Fibroblast of the aortic adventitia (primary cell): ENCODE data around the gene C4A. TPM values are rescaled to one million over a fixed set of nuclear protein-coding genes. Genes with fewer than 3 reads are reported as not detected.
"Not testable (repeated sequence)": the region's sequence is repeated elsewhere in the genome, so short reads cannot be mapped to it uniquely, and the experiment has no call there.

Source experiments
- DNase-seq: peaks from one replicate; pipeline ENCODE4 v3.0.0-alpha.2; 2010; ENCODE audit warnings: low read depth
- H3K4me3 ChIP-seq: 2 replicates; pipeline ENCODE4 v1.5.1; 2011; ENCODE audit warnings: low read depth, mild to moderate bottlenecking, control low read depth, low read length, moderate library complexity
- CTCF ChIP-seq: IDR thresholded peaks from 2 replicates; pipeline ENCODE4 v1.5.1; 2011; ENCODE audit warnings: mild to moderate bottlenecking, low read length, control low read depth, inconsistent platforms; ENCODE audit not compliant: insufficient read depth
- total RNA-seq: library from RNA; depleted of rRNA; stranded (reverse); fragments of >200 nt; gene quantifications from 2 replicates; pipeline ENCODE4 v1.2.3, GENCODE V29; 2012; ENCODE audit warnings: low replicate concordance

C4A gene
- total RNA-seq, 1 donor = 5.2 TPM

DNA sequence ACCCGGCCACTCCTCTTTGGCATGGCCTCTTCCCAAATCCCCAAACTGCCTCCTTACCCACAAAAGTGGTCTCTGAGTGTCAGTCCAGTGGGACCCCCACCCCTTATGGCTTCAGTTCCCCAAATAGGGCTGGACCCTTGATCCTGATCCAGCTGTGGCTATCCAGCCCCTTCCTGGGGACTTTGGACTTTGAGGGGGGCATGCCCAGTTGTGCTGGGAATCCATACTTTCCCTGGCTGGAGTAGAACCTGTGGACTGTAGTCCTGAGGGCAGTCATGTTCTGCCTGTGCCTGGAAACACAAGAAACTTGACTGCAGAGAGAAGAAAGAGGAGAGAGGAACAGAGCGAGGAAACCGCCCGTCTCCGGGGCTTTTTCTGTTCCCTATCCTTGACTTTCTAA, 55.3 kb downstream of the C4A start:
- not testable (repeated sequence) for DNase-seq, H3K4me3 ChIP-seq

GRCh38 chr6:32037598-32038524, 56.0 kb downstream of the C4A start, which contains the start of gene CYP21A2:
CYP21A2 (plus strand) TSS chr6:32038415; CDS start chr6:32038423, 8 bp downstream.
- not testable (repeated sequence) for DNase-seq, H3K4me3 ChIP-seq

- H3K4me3 ChIP-seq, DNase-seq: not testable (repeated sequence)
Observed at GRCh38 chr6:32038878-32039277, 57.0 kb downstream of the C4A start.

DNA sequence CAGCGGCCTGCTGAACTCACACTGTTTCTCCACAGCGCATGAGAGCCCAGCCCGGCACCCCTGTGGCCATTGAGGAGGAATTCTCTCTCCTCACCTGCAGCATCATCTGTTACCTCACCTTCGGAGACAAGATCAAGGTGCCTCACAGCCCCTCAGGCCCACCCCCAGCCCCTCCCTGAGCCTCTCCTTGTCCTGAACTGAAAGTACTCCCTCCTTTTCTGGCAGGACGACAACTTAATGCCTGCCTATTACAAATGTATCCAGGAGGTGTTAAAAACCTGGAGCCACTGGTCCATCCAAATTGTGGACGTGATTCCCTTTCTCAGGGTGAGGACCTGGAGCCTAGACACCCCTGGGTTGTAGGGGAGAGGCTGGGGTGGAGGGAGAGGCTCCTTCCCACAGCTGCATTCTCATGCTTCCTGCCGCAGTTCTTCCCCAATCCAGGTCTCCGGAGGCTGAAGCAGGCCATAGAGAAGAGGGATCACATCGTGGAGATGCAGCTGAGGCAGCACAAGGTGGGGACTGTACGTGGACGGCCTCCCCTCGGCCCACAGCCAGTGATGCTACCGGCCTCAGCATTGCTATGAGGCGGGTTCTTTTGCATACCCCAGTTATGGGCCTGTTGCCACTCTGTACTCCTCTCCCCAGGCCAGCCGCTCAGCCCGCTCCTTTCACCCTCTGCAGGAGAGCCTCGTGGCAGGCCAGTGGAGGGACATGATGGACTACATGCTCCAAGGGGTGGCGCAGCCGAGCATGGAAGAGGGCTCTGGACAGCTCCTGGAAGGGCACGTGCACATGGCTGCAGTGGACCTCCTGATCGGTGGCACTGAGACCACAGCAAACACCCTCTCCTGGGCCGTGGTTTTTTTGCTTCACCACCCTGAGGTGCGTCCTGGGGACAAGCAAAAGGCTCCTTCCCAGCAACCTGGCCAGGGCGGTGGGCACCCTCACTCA, 57.7 kb downstream of the C4A start:
- not testable (repeated sequence) for DNase-seq, H3K4me3 ChIP-seq

DNA sequence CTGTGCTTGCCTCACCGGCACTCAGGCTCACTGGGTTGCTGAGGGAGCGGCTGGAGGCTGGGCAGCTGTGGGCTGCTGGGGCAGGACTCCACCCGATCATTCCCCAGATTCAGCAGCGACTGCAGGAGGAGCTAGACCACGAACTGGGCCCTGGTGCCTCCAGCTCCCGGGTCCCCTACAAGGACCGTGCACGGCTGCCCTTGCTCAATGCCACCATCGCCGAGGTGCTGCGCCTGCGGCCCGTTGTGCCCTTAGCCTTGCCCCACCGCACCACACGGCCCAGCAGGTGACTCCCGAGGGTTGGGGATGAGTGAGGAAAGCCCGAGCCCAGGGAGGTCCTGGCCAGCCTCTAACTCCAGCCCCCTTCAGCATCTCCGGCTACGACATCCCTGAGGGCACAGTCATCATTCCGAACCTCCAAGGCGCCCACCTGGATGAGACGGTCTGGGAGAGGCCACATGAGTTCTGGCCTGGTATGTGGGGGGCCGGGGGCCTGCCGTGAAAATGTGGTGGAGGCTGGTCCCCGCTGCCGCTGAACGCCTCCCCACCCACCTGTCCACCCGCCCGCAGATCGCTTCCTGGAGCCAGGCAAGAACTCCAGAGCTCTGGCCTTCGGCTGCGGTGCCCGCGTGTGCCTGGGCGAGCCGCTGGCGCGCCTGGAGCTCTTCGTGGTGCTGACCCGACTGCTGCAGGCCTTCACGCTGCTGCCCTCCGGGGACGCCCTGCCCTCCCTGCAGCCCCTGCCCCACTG, 58.6 kb downstream of the C4A start:
- not testable (repeated sequence) for H3K4me3 ChIP-seq, DNase-seq

DNA sequence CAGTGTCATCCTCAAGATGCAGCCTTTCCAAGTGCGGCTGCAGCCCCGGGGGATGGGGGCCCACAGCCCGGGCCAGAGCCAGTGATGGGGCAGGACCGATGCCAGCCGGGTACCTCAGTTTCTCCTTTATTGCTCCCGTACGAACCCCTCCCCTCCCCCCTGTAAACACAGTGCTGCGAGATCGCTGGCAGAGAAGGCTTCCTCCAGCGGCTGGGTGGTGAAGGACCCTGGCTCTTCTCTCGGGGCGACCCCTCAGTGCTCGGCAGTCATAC, 59.1 kb downstream of the C4A start:
- not testable (repeated sequence) for H3K4me3 ChIP-seq, DNase-seq

GRCh38 chr6:32041385-32041784, 59.5 kb downstream of the C4A start:
- not testable (repeated sequence) for H3K4me3 ChIP-seq, DNase-seq

GRCh38 chr6:32042276-32042675, 60.4 kb downstream of the C4A start:
- not testable (repeated sequence) for DNase-seq

GRCh38 chr6:32043589-32044380, 61.9 kb downstream of the C4A start:
- DNase-seq, H3K4me3 ChIP-seq: not testable (repeated sequence)

More at GRCh38 chr6:32042276-32042675, 60.4 kb downstream of the C4A start:
- not testable (repeated sequence) for H3K4me3 ChIP-seq

DNA sequence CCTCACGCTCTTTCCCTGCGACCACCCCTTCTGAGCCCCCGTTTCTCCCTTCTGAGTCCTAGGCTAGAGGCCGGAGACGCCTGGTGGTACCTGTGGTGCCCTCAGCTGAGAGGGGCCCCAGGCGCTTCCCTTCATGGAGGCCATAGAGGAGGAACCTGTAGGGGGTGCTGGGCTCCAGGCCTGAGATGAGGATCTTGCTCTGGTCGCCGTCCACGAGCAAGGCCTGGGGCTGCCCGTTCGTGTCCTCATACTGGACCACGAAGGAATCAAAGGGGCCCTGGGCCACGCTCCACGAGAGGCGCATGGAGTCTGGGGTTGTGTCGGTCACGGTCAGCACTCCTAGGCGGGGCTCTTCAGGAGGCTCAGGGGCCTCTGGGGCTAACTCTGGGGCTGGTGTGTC, 63.1 kb downstream of the C4A start:
- DNase-seq, H3K4me3 ChIP-seq: not testable (repeated sequence)

DNA sequence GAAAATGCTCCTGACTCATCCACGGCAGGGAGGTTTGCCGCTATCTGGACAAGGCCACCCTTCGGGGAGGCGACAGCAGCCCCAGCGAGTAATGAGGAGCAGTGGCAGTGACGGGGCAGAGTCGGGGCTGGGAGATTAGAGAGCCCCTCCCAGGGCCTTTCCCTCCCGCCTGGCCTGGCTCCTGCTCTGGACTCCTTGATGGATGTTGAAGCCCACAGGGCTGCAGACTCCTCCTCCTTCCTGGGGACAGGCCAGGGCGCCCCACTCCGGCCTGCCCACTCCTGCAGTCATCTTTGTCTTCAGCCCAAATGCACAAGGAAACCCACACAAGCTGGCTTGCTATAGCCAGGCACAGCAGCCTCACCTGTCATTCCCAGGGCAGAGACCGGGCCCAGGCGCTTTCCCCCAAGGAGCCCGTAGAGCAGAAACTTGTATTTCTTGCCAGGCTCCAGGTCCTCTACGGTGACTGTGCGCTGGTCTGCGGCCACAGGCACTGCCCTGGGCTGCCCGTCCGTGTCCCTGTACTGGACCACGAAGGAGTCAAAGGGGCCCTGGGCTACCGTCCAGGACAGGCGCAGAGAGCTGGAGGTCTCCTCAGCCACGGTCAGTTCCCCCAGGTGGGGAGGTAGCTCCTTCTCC, 64.1 kb downstream of the C4A start:
- peak; percentile 7 for DNase-seq
- no peak for TF ChIP-seq CTCF
- no peak overlapping the region for H3K4me3 ChIP-seq
